HFF-Myc (cell line): ENCODE results near the gene CDCP1.
A peak's percentile ranks its signal among the peaks of the same experiment; 100 is the strongest.

ENCODE experiments used
- DNase-seq: peaks from one replicate; pipeline ENCODE4 v3.0.0-alpha.2; 2011; ENCODE audit warnings: low read depth; ENCODE audit errors: extremely low read depth
- H3K4me3 ChIP-seq: replicated peaks from 2 replicates; pipeline ENCODE4 v1.5.1; 2011; ENCODE audit warnings: low read depth, mild to moderate bottlenecking, control low read depth, low read length
- CTCF ChIP-seq: IDR thresholded peaks from 2 replicates; pipeline ENCODE4 v1.5.1; 2012; ENCODE audit warnings: mild to moderate bottlenecking, low read depth, low read length, control low read depth; ENCODE audit errors: missing control alignments

Gene CDCP1

GRCh38 chr3:45087155-45087554 lies 59.0 kb downstream of the CDCP1 start:
- no peak for TF ChIP-seq CTCF
- no peak overlapping the region for H3K4me3 ChIP-seq
- no peak for DNase-seq

- no peak for DNase-seq
- no peak for TF ChIP-seq CTCF
- no peak overlapping the region for H3K4me3 ChIP-seq
Observed at GRCh38 chr3:45084820-45085816, 61.1 kb downstream of the CDCP1 start.

GRCh38 chr3:45084361-45084760 lies 61.8 kb downstream of the CDCP1 start:
- no peak for DNase-seq
- H3K4me3 ChIP-seq: no peak overlapping the region
- TF ChIP-seq CTCF: no peak

- DNase-seq: no peak
- no peak for TF ChIP-seq CTCF
- H3K4me3 ChIP-seq: no peak overlapping the region
Observed at GRCh38 chr3:45083023-45083422, 63.2 kb downstream of the CDCP1 start.

GRCh38 chr3:45082142-45082538 lies 64.0 kb downstream of the CDCP1 start:
- DNase-seq: peak; percentile 68
- no peak overlapping the region for H3K4me3 ChIP-seq
- TF ChIP-seq CTCF: no peak

- H3K4me3 ChIP-seq: no peak overlapping the region
- DNase-seq: no peak
- no peak for TF ChIP-seq CTCF
Observed at GRCh38 chr3:45081506-45082141, 64.6 kb downstream of the CDCP1 start.
